MM.1S (cell line): Measurements from ENCODE around the gene DCX.

Experiments
- CTCF ChIP-seq: fragments of 300-600 bp; sonication (generic); IDR thresholded peaks from 2 replicates; pipeline ENCODE4 v1.5.1; 2016; ENCODE audit warnings: antibody characterized with exemption, low read length, mixed read lengths
- EZH2 ChIP-seq: fragments of 300-600 bp; sonication (generic); optimal IDR thresholded peaks from 2 replicates; pipeline ENCODE3; 2017; ENCODE audit warnings: low read depth, mild to moderate bottlenecking, antibody characterized with exemption, low read length, mixed read lengths
- EZH2phosphoT487 ChIP-seq: fragments of 300-600 bp; sonication (generic); IDR thresholded peaks from 2 replicates; pipeline ENCODE4 v1.6.1; 2018; ENCODE audit warnings: antibody characterized with exemption, low read length

GRCh38 chrX:111244235-111244750 lies 167.7 kb downstream of the DCX start:
- peak; percentile 57 for TF ChIP-seq CTCF
- TF ChIP-seq EZH2phosphoT487, result no peak
- no peak for TF ChIP-seq EZH2
